ENCODE results near the gene RPL19.

DNA sequence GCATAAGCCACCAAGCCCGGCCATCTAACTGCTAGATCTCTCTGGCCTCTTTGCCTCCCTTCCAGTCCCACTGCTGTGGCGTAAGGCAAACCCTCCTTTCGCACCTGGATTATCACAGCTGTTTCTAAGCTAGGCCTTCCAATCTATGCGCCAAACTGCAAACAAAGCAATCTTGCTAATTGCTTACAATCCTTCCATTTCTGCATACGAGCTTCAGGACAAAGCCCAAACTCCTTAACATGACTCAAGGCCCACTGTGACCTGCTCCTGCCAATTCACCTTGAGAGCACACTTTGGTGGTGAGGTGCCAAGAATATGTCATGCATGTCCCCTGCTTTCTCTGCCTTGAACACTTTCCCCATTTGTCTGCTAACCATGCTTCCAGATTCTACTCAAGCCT is 28.1 kb upstream of the RPL19 start:
- TF ChIP-seq EZH2phosphoT487 (IDR thresholded peaks at IDR 0.05; ENCODE audit: insufficient read depth, low read depth) (no peak), EZH2 (IDR thresholded peaks at IDR 0.05; ENCODE audit: insufficient read depth, poor library complexity, severe bottlenecking) (no peak)

Measured in GM23248 (cell line).